Tibial artery (tissue), 4 donors: ENCODE measurements around the gene RELA.

Source experiments
- DNase-seq, 2 donors: peaks; one replicate each; pipeline ENCODE4 v3.0.0-alpha.2; 2019
- H3K27ac ChIP-seq, 2 donors: fragments of 200-600 bp; sonication (generic) in 1 of 2; 1 replicate in 1 of 2; 2 replicates in 1 of 2; pipeline ENCODE4 v1.5.1; 2018 to 2019; ENCODE audit warnings: mild to moderate bottlenecking in 1 of 2
- H3K27me3 ChIP-seq, 2 donors: fragments of 200-600 bp; sonication (generic) in 1 of 2; one replicate each; pipeline versions ENCODE4 v1.5.1 to v1.6.0; 2016 to 2019
- H3K36me3 ChIP-seq, 3 donors: fragments of 200-600 bp; sonication (generic) in 2 of 3; one replicate each; pipeline ENCODE4 v1.5.1; 2016 to 2019; ENCODE audit warnings: mild to moderate bottlenecking in 2 of 3
- H3K4me1 ChIP-seq, 4 donors: fragments of 200-600 bp; sonication (generic) in 2 of 4; 1 replicate in 3 of 4; 2 replicates in 1 of 4; pipeline ENCODE4 v1.5.1; 2016 to 2019
- H3K4me3 ChIP-seq, 2 donors: fragments of 200-600 bp; sonication (generic) in 1 of 2; 1 replicate in 1 of 2; 2 replicates in 1 of 2; pipeline ENCODE4 v1.5.1; 2018 to 2019; ENCODE audit warnings: mild to moderate bottlenecking in 2 of 2
- H3K9me3 ChIP-seq, 3 donors: fragments of 200-600 bp; sonication (generic) in 1 of 3; one replicate each; pipeline ENCODE4 v1.5.1; 2016 to 2019
- CTCF ChIP-seq, 2 experiments: fragments of 200-600 bp in 1 of 2; fragments of 450-650 bp in 1 of 2; IDR thresholded peaks; one replicate each; pipeline ENCODE4 v1.5.1; 2017 to 2019; ENCODE audit warnings: antibody characterized with exemption in 2 of 2, mild to moderate bottlenecking in 1 of 2, moderate library complexity in 1 of 2
- intact Hi-C: fragments of 100-400 bp; cut with DNase I; formaldehyde crosslinking; loops from one replicate; pipeline ENCODE4 v1.15.0; 2023; ENCODE audit warnings: low total_unique reads

RELA gene

DNA sequence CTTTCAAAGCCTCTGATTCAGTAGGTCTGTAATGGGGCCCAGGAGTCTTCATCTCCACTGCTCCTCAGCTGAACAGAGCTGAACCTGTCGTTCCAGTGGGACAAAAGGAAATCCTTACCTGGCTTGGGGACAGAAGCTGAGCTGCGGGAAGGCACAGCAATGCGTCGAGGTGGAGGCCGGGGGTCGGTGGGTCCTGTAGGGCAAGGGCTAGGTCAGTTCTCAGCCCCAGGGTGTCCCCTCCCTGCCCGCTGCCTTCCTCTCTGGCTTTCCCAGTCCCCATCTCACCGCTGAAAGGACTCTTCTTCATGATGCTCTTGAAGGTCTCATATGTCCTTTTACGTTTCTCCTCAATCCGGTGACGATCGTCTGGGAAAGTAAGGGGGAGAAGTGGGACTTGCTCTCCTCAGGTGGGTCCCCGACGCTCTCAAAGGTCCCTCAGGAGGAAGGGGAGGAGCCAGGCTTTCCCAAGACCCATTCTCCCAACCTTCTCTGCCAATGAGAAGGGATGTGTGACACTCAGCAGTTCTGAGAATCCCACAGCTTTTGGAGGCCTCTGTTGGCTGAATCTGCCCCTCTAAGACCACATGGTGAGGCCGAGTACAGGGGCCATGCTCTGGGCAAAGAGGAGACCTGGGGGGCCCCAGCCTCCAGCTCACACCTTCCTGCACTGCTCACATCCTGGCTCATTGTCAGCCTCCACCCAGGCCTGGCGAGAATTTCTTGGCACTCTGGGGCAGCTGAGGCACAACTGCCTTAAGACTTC, 7.0 kb downstream of the RELA start:
- Histone ChIP-seq H3K4me1 (peaks cover 6 to 50% (median 42%) of the 10 kb centered on the region in 4 donors), H3K27me3 (no peaks in the 10 kb centered on the region), H3K9me3 (no peaks in the 10 kb centered on the region), H3K36me3 (peaks cover 66 to 71% (median 67%) of the 10 kb centered on the region in 3 donors), H3K27ac (no peak overlapping the region), H3K4me3 (no peak overlapping the region)
- intact Hi-C loops = no loop called here
- TF ChIP-seq CTCF (IDR thresholded peaks at IDR 0.05) = no peak
- DNase-seq = no peak

- Histone ChIP-seq H3K9me3 (no peaks in the 10 kb centered on the region), H3K4me3 (no peak overlapping the region), H3K4me1 (peaks cover 6 to 42% (median 32%) of the 10 kb centered on the region in 4 donors), H3K27ac (peak overlapping the region in 1 of 2 donors; percentile 94), H3K27me3 (no peaks in the 10 kb centered on the region), H3K36me3 (peaks cover 57 to 71% (median 64%) of the 10 kb centered on the region in 3 donors)
- no peak for DNase-seq
- no peak for TF ChIP-seq CTCF (IDR thresholded peaks at IDR 0.05)
- intact Hi-C loops = no loop called here
These were observed 8.1 kb downstream of the RELA start for GRCh38 chr11:65654375-65655349.

DNA sequence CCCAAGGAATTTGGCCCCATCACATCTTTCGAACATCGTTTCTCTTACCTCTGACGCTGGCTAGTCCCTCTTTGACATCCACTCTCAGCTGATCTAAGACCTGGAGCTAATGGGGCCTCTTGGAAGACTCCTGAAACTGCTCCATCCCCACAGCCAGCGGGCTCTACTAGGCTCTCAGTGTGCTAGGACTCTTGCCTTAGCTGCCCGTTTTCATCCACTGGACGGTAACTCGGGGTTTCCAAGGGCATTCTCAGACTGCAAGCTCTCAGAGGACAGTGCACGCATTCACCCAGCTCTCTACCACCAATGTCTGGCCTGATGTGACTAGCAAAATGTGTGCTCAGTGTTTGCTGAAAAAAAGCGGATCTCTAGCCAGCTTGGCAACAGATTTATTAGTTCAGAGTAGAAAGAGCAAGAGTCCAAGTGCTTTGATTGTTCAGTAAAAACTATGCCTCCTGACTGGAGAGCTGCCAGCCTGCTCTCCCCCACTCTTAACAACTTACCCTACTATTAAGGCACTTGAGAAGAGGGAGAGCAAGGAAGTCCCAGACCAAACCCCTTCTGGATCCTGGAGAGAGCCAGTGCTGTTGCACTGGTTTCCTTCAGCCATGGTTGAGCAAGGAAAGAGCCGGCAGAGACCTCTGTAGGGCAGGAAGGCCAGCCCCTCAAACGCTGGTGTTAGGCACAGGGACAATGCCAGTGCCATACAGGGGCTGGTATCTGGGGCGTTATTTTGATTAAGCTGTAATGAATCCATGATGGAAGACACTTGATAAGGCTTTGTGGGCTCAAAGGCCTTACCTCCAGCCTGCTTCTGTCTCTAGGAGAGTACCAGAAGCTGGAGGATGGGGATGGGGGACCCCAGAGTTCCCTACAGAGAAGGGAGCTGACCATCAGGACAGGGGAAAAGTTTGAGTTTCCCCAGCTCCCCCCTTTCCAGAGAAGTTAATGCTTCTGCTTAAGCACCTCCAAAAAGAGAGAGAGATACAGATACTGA, 9.2 kb downstream of the RELA start:
- no peaks in the 10 kb centered on the region for H3K9me3 ChIP-seq
- peak overlapping the region; percentile 55 to 61 for H3K4me3 ChIP-seq
- H3K4me1 ChIP-seq = peaks cover 6 to 50% (median 26%) of the 10 kb centered on the region in 4 donors
- intact Hi-C loops = no loop called here
- peak overlapping the region; percentile 92 to 94 for H3K27ac ChIP-seq
- no peaks in the 10 kb centered on the region for H3K27me3 ChIP-seq
- peaks cover 45 to 71% (median 58%) of the 10 kb centered on the region in 3 donors for H3K36me3 ChIP-seq
- DNase-seq = no peak
- TF ChIP-seq CTCF (IDR thresholded peaks at IDR 0.05) = no peak

- Histone ChIP-seq H3K4me1 (peaks cover 6 to 50% (median 31%) of the 10 kb centered on the region in 4 donors), H3K9me3 (no peaks in the 10 kb centered on the region), H3K27me3 (no peaks in the 10 kb centered on the region), H3K4me3 (peak overlapping the region; percentile 55 to 61), H3K27ac (peak overlapping the region; percentile 92 to 94), H3K36me3 (peaks cover 37 to 63% (median 49%) of the 10 kb centered on the region in 3 donors)
- peak; percentile 89 to 97 for DNase-seq
- peak in 1 of 2 experiments; percentile 32 for TF ChIP-seq CTCF (IDR thresholded peaks at IDR 0.05)
- intact Hi-C loops = no loop called here
These were observed 10.0 kb downstream of the RELA start for GRCh38 chr11:65652511-65653228.
